Stimulated activated CD8-positive, alpha-beta memory T cell treated with anti-CD3 and anti-CD28 coated beads, Interleukin-4, amount 100 ng/mL, for 1 hour (primary cell): ENCODE data around the gene VSIG10.
"Not testable (repeated sequence)": the region's sequence is repeated elsewhere in the genome, so short reads cannot be mapped to it uniquely, and the experiment has no call there.

Experiments
- DNase-seq, 2 donors: peaks; one replicate each; pipeline ENCODE4 v3.0.0-alpha.2; 2020; ENCODE audit warnings: low read depth in 2 of 2, low spot score in 1 of 2

VSIG10 gene

GRCh38 chr12:118034429-118035189 is 69.2 kb downstream of the VSIG10 start:
- DNase-seq, result no peak

DNA sequence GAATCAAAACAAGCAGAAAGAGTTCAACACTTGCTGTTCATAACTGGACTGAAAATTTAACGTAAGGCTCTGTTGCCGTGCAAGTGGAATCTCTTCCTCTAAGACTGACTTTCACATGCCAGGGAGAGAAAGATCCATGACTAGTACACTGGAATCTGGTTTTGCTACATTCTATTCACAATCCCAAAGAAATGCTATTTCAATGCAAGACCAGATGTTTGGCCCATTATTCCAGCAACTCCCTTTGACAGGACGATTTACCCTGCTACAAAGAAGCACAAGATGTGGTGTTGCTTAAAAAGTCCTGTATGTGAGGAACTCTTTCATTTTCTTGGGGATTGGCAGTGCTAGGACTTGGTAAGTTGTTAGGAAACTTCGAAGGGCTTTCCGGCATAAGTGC is 69.9 kb downstream of the VSIG10 start:
- no peak for DNase-seq

DNA sequence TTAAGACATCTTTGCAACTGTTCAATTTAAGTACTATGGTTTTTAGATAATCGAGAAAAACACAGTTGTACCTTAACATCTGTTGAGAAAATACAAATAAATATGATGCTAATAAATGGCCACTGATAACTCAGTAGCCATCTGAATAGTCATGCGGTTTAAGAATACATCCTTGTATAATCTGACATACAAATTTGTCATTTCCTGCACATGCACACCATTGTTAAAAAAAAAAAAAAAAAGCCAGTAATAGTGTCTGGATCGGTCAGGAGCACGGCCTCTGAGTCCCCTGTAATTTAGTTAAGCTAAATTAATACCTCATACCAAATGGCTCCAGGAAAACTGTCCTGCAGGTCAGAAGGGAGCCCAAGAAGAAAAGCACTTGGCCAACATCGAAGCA is 70.5 kb downstream of the VSIG10 start:
- no peak for DNase-seq

DNA sequence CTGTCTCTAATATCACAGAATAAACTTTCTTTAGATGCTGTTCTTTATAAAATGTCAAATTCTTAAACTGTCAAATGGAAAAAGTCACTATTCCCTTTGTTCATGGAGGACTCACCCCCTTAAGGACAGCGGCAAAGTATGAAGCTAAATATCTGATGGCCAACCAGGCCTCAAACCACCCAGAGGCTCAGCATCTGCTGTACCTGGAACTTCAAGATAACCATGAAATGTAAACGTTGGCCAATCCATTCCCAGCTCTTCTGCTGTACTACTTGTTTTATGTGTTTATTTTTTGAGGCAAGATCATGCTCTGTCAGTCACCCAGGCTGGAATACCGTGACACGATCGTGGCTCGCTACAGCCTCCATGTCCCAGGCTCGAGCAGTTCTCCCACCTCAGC is 71.6 kb downstream of the VSIG10 start:
- DNase-seq, result no peak

DNA sequence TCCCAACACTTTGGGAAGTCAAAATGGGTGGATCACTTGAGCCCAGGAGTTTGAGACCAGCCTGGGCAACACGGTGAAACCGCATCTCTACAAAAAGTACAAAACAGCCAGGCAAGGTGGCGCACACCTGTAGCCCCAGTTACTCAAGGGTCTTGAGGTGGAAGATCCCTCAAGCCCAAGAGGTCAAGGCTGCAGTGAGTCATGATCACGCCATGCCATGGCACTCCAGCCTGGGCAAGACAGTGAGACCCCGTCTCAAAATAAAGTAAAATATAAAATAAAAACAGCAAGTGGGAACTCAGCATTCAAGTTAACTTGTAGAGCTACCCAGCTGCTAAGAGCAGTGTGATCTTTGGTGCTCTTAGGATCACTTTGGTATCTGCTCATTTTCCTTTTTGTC is 74.6 kb downstream of the VSIG10 start:
- DNase-seq, result no peak

DNA sequence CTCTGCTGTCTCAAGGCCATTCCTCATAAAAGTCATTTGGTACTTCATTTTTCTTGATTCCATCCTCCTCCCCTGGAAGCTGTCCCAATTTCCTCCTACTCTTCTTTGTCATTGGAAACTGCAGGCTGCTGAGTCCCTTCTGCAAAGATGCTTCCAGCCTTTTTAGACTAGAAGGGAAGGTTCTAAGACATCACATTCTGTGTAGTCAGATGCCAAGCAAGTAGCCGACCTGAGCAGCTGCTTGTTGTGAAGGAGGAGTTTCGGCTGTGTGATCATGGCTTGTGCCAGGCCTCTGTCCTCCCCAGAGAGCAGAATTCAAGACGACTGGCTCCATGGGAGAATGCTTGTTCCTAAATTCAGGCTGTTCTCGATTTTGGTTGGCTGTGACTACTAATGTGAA is 78.6 kb downstream of the VSIG10 start:
- no peak for DNase-seq

DNA sequence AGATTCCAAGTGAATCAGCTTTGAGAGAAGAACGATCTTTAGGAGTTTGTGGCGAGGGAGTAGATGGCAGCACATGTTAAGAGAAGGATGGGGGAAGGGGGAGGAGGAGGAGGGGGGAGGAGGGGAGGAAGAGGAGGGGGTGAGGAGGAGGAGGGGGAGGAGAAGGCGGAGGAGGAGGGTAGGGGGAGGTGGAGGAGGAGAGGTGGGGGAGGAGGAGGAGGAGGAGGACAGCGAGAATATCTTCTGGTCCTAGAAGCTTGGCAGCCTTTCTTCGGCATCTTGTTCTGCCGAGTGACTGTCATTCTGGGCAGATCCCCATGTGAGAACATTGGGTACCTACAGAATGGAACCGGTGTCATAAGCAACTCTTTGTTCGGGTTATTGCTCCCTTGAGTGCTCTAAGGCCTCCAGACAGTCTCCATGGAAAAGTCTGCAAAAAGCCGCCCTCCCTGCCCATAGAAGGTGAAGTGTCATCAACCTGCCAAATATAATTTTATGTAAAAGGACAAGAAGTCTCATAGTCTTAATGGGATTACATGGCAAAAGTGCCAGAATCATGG is 80.4 kb downstream of the VSIG10 start:
- DNase-seq, result no peak

- DNase-seq, result no peak
These were observed 81.1 kb downstream of the VSIG10 start for GRCh38 chr12:118022728-118023109.

DNA sequence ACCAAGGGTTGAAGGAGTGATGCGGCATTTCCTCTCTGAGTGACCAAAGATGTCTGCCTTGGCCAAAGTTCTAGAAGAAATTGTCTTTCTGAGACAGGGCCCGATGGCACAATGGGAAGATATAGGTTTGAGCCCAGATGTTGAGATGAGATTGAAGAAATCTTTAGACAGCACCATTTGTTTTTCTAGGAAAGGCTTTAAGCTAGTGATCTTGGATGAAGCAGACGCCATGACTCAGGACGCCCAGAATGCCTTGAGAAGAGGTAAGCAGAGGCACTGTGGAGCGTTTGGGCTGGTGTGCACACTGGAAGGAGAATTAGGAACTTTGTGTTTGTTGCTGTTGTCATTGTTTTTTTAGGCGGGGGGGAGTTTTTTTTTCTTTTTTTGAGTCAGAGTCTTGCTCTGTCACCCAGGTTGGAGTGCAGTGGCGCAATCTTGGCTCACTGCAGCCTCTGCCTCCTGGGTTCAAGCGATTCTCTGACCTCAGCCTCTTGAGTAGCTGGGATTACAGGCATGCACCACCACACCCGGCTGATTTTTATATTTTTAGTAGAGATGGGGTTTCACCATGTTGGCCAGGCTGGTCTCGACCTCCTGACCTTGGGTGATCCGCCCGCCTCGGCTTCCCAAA is 81.6 kb downstream of the VSIG10 start:
- DNase-seq, result not testable (repeated sequence)

DNA sequence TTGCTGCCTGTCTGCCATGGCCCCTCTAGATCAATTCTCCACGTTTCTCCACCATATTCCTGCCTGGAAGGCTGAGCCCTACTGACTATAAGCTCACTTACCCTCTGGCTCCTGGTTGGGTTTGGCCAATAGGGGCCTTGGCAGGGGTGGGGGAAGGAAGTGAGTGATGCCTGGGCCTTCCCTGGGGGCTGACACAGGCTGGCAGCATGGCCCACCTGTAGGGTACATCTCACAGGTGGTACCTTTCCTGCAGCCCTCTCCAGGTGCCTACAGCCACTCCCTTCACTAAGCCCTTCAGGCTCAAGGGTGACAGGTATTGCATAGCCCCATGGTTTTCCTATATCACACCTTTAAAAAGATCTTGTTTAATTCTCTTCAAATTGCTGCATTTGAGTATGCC is 83.8 kb downstream of the VSIG10 start:
- no peak for DNase-seq

- DNase-seq, result no peak
These were observed 85.9 kb downstream of the VSIG10 start for GRCh38 chr12:118017926-118018325.

DNA sequence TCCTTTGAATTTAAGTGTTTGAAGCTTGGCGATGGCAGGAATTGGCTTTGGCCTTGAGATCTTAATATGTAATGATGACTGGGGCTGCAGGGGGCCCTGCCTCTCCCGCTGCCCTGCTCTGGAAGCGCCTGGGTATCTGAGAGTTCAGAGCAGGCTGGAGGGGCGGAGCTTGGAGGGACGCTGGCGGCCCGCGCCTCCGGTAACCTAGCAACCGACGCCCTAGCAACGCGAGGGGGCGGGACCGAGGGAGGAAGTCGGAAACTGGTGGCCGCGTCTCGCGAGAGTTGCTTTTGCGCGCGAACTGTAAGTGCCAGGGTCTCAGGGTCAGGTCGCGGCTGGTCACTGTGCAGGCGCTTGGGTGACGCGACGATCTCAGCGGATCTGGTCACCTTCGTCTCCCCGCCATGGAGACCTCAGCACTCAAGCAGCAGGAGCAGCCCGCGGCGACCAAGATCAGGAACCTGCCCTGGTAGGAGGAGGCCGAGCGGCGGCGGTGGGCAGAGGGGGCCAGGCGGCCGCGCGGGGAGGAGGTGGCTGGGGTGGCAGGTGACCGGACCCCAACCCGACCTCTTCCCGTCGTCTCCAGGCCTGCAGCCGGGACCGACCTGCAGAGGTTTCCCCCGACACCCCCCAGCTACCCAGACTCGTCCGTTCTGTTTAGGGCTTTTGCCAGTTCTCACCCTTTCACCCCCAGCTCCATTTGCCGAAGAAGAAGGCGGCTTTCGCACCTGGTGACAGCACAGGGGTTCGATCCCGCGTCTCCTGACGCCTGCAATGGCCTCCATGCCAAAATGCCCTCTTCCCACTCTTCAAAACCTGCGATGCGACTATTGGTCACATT is 87.2 kb downstream of the VSIG10 start, which contains the start of gene RFC5:
Gene RFC5, plus strand, starts transcription at position 280 of the 841 bp plus-strand sequence. Its CDS starts 125 bp downstream, at position 405.
- DNase-seq, result peak; percentile 95 to 97

GRCh38 chr12:118015944-118016343 is 87.9 kb downstream of the VSIG10 start:
- DNase-seq, result no peak

GRCh38 chr12:118015306-118015705 is 88.5 kb downstream of the VSIG10 start:
- no peak for DNase-seq
